DMS 273 (cell line): ENCODE results near the gene MAP3K6.
"Not testable (repeated sequence)": the region's sequence is repeated elsewhere in the genome, so short reads cannot be mapped to it uniquely, and the experiment has no call there.

Experiments
- DNase-seq: peaks from one replicate; lab custom pipeline; 2025; ENCODE audit not compliant: unreplicated experiment; lab: John Stamatoyannopoulos, UW

MAP3K6 gene

DNA sequence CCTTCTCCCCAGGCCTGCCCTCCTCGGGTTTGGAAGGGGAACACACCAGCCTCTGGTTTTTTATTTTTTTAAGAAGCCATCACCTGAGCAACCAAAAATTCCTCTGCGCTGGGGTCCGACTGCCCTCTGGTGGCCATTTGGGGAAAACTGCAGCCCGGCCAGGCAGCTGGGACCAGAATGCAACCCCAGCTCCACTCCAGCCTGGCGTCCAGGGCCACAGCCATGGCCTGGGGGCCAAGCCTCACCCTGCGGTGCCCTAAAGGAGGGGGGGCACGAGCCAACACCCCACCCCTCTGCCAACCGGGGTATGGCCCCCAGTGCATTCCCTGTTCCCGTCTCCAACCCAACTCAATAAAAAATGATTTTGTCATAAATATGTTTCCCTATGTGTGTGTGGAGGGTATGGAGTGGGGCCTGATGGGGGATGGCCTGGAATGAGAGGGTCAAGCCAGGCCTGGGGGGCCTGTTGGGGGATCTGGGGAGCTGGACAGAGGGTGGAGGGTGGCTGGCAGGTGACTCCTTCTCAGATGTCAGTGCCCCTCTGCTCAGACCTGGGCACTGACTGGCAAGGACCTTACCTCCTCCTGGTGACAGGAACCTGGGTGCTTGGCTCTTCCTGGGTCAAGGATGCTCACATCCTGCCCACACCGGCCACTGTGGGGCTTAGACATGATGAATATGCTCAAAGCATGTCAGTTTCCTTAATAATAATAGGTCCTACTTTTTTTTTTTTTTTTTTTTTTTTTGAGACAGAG is 28.9 kb upstream of the MAP3K6 start:
- peak; percentile 90 for DNase-seq

DNA sequence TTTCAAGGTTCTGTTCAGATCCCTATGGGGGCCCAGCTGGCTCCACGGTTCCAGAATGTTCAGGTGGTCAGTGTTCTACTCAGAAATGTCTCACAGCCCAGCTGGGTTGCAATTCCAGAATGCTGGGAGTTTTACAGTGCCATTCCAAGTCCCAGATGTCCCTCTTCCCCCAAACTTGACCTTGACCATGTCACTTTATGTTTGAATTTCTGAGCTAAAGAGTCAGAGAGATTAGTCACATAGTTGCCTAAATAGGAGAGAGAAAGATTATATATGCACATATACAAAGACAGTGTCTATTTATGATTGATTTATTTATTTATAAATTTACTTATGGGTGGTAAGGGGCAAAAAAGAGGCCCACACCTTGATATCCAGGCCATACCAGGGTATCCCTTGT is 28.2 kb upstream of the MAP3K6 start:
- no peak for DNase-seq

GRCh38 chr1:27394282-27394658 is 27.5 kb upstream of the MAP3K6 start:
- no peak for DNase-seq

GRCh38 chr1:27393641-27394281 is 27.0 kb upstream of the MAP3K6 start:
- no peak for DNase-seq

DNA sequence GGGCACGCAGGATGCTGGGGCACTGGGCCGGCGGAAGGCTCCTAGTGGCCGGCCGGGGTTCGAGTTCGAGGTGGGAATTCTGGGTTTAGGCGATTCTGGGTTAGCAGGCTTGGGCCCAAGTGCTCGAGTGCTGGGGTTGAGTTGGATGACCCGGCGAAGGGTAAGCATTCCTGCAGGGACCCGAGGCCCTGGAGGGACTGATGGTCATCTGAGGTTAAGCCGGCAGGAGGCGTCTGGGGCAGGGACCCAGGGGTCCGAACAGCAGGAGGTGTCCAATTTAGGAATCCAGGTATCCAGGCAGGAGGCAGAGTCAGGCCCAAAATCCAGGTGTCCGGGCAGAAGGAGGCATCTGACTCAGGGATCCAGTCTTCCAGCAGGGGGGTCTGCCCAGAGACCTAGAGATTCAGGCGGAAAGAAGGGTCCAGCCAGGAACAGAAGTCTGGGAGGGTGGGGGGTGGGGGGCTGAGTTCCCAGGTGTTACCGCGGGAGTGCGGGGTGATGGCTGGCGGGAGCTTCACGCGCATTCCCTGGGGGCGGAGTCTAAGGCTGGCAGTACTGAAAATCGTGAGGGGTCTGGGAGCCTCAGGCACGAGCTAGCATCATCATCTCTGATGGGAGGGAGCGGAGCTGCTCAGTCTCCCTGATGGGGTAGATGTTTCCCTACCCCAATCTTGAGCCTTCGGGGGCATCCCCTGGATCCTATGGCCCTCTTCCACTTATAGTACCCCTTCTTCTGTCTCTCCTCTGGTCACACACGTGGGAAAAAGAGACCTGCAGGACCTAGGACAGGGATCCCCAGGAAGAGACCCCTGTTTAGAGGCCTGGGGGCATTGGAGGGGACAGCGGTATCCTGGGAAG is 26.2 kb upstream of the MAP3K6 start:
- no peak for DNase-seq

- peak; percentile 97 for DNase-seq
Measured at GRCh38 chr1:27392096-27392777, 25.5 kb upstream of the MAP3K6 start, which contains the start of gene GPR3. Gene GPR3 (plus strand): TSS chr1:27392622. CDS start chr1:27393799, 1,177 bp downstream.

- DNase-seq, result peak; percentile 90
Measured at GRCh38 chr1:27391511-27392095, 24.8 kb upstream of the MAP3K6 start.

- peak; percentile 80 for DNase-seq
Measured at GRCh38 chr1:27388337-27389005, 21.7 kb upstream of the MAP3K6 start.

DNA sequence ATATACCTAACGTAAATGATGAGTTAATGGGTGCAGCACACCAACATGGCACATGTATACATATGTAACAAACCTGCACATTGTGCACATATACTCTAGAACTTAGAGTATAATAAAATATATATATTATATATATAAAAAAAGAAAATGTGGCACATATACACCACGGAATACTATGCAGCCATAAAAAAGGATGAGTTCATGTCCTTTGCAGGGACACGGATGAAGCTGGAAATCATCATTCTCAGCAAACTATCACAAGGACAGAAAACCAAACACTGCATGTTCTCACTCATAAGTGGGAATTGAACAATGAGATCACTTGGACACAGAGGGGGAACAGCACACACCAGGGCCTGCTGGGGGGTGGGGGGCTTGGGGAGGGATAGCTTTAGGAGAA is 18.0 kb upstream of the MAP3K6 start:
- not testable (repeated sequence) for DNase-seq

GRCh38 chr1:27383661-27384060 is 16.9 kb upstream of the MAP3K6 start:
- no peak for DNase-seq

- no peak for DNase-seq
Measured at GRCh38 chr1:27383039-27383605, 16.4 kb upstream of the MAP3K6 start, which contains the start of gene CD164L2. Gene CD164L2 (minus strand): TSS chr1:27383333. CDS start chr1:27383239, 94 bp downstream.

DNA sequence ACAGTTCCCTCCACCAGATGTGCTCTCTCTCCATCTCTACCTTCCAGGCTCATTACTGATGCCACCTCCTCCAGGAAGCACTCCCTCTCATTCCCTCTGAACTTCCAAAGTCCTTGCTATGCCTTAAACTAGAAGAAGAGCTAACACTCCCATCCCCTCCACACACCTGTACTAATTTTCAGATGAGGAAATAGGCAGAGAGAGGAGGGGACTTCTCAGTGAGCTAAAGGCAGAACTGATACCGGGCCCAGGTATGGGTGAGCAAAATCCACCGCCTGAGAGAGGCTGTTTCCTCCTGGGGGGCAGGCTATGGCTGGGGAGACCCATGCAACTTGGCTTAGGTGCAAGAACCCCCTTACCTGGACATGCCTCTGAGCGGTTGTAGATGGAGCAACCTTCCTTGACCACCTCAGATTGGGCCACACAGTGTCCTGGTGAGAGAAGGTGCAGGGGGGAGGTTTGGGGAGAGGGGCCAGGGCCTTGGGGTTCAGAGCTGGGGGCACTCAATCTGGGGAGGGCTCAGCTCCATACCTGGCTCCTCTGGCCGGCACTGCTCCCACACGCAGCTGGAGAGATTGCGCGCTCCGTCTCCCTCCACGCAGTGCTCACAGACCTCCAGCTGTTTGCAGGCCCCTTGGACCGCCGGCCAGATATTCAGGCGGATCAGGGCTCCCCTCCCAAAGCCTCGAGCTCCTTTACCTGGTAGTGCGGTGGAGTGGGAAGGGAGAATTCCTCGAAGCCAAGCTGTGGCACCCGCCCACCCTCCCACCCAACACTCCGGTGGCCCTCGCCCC is 15.4 kb upstream of the MAP3K6 start:
- no peak for DNase-seq

DNA sequence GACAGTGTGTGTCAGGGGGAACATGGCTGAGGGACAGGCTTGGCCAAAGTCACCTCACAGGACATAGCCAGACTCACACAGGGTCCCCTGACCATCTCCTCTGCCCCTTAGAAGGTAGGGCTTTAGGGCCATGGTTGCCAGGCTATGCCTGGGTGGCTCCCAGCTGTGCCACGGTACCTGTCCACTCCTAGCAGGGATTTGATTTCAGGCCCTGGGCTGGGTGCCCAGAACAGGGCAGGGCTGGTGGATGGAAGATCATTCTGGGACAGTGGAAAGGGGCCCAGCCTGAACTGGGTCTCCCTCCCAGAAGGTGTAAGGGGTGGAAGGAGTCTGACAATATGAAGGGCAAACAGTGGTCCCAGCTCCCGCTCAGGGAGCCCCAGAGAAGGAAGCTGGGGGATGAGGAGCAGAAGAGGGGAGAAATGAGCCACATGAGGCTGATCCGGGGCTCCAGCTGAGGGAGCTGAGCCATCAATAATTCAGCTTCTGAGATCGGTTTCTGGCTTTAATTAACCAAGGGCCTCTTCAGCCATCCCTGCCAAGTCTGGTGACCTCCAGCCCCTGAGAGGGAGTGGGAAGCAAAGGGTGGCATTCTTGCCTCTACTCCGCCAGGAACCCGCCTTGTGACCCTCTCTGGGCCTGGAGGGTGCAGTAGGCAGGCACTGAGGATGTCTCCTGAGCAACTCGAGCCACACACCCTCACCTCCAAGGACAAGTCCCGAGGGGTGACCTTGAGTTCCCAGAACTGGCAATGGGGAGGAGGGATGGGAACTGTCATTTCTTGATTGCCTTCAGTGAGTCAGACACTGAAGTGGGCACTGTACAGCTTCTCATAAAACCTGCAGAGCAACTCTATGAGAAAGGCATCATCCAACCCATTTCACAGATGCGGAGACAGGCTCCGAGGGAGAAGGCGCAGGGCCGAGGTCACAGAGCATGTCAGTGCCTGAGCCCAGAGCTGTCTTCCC is 14.3 kb upstream of the MAP3K6 start:
- DNase-seq, result no peak

DNA sequence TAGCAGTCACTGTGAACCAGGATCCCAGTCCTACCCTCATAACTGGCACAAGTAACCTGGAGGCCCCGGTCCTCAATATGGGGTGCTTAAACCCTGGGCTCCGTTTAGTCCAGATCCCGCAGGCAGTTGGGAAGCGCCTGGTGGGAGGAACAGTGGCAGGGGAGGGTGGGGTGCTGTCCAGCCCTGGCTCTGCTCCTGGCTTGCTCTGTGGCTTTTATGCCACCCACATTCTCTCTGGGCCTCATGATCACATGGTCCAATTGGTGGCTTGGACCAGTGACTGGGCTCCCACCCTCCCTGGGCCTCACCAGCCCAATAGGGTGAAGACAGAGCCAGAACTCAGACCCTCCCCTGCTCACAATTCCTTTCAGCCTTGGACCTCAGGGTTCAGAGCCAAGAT is 13.5 kb upstream of the MAP3K6 start:
- DNase-seq, result no peak

DNA sequence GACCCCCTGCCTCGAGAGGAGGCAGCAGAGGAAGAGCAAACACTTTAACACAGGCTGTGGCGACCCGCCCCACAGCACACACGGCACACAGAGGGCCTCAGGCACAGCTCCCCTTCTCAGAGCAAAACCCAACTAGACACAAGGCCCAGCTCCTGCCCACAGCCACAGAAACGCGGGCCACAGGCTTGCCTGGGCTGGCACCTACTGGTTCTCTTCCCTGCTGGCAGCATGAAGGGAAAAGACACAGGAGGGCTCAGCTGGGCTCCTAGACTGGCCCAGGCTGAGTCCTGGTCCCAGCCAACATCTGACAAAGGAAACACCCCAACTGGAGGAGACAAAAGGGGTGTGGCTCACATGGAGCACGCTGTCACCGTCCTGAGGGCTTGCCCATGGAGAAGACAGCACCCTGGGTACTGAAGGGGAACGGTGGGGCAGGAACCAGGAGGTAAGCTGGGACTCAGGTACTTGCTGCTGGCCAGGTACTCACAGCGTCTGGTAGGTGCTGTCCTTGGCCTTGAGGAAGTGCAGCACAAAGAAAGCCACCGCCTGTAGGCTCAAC is 12.9 kb upstream of the MAP3K6 start:
- no peak for DNase-seq

DNA sequence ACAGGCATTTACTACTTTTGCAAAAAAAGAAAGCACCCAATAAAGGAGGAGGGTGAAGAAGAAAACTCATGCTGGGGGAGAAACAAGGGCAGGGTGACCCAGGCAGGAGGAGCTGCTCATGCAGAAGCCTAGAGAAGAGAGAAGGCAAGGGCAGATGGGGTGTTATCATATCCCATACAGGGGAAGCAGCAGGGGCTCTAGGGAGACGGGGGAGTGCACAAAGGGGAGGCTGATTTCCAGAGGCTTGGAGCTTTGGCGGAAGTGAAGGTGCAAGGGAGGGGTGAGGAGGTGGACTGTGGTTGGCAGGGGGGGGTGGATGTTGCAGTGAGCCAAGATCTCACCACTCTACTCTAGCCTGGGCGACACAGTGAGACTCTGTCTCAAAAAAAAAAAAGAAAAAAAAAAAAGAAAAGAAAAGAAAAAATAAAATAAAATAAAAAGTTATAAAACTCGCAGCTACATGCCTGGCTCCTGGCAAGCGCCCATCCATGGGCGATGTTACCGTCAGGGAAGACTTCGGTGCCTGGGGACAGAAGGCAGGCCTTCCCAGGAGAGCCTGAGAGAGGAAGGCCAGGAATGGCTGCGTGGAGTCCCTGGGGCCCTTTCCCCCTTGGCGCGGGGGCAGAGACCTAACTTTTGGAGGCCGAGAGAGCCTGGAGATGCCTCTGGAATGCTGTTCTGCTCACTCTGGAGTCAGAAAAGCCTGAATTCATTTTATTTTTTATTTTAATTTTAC is 11.2 kb upstream of the MAP3K6 start:
- no peak for DNase-seq
